ENCODE measurements around the gene FEM1B. TPM values are rescaled to one million over a fixed set of nuclear protein-coding genes. Genes with fewer than 3 reads are reported as not detected.

Gene FEM1B
- total RNA-seq, 1 experiment from 2014 or later = 41.0 TPM

DNA sequence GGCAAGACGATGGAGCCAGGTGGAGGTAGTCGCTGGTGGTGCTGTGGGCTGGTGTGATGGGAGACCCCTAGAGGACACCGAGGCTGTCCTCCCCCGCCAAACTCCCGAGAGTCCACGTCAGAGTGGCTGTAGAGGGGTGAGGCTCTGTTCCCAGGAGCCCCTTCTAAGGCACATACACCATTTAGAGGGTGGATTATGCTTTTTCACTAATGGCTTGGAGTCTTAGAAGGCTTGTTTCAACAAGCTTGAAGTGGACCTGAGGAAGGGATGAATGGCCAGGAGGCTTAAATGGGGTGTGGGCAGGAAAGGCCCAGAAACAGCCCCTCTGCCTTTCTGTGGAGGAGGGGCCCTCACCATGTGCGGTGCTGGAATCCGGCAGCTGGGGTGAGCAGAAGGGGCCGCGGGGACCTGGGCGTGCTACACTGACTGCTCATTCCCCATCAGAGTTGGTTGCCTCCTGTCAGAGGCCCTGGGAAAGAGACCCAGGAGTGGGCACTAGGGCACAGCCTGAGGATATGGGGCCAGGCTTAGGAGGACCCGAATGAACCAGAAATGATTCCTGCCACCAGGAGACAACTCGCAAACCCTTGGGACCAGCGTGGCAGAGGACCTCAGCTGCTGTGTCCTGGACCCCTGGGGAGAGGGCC lies 66.2 kb downstream of the FEM1B start:
- ChIA-PET POLR2A (no interaction called here), CTCF (interaction anchor here (0.6 kb wide), 1 partner anchor 37 kb away, joined by 3 read pairs; no protein-coding TSS in a partner anchor)
- H3K4me1 Mint-ChIP-seq (ENCODE audit: low read depth, unreplicated experiment) = no peaks in the 10 kb centered on the region
- H3K9me3 Mint-ChIP-seq (ENCODE audit: unreplicated experiment) = no peaks in the 10 kb centered on the region
- BruUV-seq (replicated peaks) = no TSS peak
- H3K27ac Mint-ChIP-seq (ENCODE audit: unreplicated experiment) = no peak overlapping the region
- Histone ChIP-seq H3K36me3 (ENCODE audit: control insufficient read depth, insufficient read depth, low read length) (no peaks in the 10 kb centered on the region), H3K9me3 (no peaks in the 10 kb centered on the region), H3K27me3 (replicated peaks; ENCODE audit: control insufficient read depth, insufficient read depth, low read length) (no peaks in the 10 kb centered on the region), H3K4me1 (no peaks in the 10 kb centered on the region), H3K4me3 (ENCODE audit: low read depth, low read length) (no peak overlapping the region)
- intact Hi-C loops (cut with micrococcal nuclease; ENCODE audit: unreplicated experiment) = no loop called here
- H3K27me3 Mint-ChIP-seq (ENCODE audit: insufficient read depth, unreplicated experiment) = peaks cover 2% of the 10 kb centered on the region
- no peak overlapping the region for H3K4me3 Mint-ChIP-seq (ENCODE audit: unreplicated experiment)
- TF ChIP-seq, protein P1, sequence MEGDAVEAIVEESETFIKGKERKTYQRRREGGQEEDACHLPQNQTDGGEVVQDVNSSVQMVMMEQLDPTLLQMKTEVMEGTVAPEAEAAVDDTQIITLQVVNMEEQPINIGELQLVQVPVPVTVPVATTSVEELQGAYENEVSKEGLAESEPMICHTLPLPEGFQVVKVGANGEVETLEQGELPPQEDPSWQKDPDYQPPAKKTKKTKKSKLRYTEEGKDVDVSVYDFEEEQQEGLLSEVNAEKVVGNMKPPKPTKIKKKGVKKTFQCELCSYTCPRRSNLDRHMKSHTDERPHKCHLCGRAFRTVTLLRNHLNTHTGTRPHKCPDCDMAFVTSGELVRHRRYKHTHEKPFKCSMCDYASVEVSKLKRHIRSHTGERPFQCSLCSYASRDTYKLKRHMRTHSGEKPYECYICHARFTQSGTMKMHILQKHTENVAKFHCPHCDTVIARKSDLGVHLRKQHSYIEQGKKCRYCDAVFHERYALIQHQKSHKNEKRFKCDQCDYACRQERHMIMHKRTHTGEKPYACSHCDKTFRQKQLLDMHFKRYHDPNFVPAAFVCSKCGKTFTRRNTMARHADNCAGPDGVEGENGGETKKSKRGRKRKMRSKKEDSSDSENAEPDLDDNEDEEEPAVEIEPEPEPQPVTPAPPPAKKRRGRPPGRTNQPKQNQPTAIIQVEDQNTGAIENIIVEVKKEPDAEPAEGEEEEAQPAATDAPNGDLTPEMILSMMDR (IDR thresholded peaks at IDR 0.05; ENCODE audit: insufficient read depth in 1 of 2, low read depth in 1 of 2, low read length in 1 of 2, severe bottlenecking in 1 of 2, unreplicated experiment in 1 of 2) = no peak
- H3K36me3 Mint-ChIP-seq (ENCODE audit: insufficient read depth, unreplicated experiment) = no peaks in the 10 kb centered on the region
- DNase-seq = no peak

DNA sequence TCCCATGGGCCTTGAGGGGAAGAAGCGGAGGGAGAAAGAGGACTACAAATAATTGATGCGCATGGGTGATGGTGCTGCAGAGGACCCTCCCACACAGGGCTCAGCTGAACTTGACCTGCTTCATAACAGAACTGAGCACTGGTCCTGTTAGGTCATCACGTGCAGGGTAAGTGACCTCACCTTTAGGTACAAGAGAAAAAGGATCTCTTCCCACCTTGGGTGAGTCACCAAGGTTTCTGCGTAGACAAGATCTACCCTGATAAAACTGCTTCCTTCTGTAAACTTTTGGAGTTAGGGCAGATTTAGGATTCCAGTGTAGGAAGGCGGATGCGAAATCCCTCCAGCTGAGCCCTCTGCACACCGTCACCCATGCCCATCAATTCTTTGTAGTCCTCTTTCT lies 67.1 kb downstream of the FEM1B start:
- ChIA-PET POLR2A (no interaction called here), CTCF (no interaction called here)
- Mint-ChIP-seq H3K4me3 (ENCODE audit: unreplicated experiment) (no peak overlapping the region), H3K4me1 (ENCODE audit: low read depth, unreplicated experiment) (no peaks in the 10 kb centered on the region), H3K9me3 (ENCODE audit: unreplicated experiment) (no peaks in the 10 kb centered on the region), H3K27ac (ENCODE audit: unreplicated experiment) (no peak overlapping the region), H3K27me3 (ENCODE audit: insufficient read depth, unreplicated experiment) (peaks cover 2% of the 10 kb centered on the region), H3K36me3 (ENCODE audit: insufficient read depth, unreplicated experiment) (no peaks in the 10 kb centered on the region)
- no peak overlapping the region for H3K4me3 ChIP-seq (ENCODE audit: low read depth, low read length)
- TF ChIP-seq, protein P1 (IDR thresholded peaks at IDR 0.05; ENCODE audit: insufficient read depth in 1 of 2, low read depth in 1 of 2, low read length in 1 of 2, severe bottlenecking in 1 of 2, unreplicated experiment in 1 of 2) = no peak
- DNase-seq = no peak
- no peaks in the 10 kb centered on the region for H3K9me3 ChIP-seq
- H3K4me1 ChIP-seq = no peaks in the 10 kb centered on the region
- intact Hi-C loops (cut with micrococcal nuclease; ENCODE audit: unreplicated experiment) = no loop called here
- H3K36me3 ChIP-seq (ENCODE audit: control insufficient read depth, insufficient read depth, low read length) = no peaks in the 10 kb centered on the region
- no TSS peak for BruUV-seq (replicated peaks)
- no peaks in the 10 kb centered on the region for H3K27me3 ChIP-seq (replicated peaks; ENCODE audit: control insufficient read depth, insufficient read depth, low read length)

Other genes with a start within 250 kb of the FEM1B start
- gene PIAS1, start 223.4 kb upstream of the FEM1B start, total RNA-seq (2022) = 43.1 and 48.0 TPM in 2 replicates
- 19.5 and 26.4 TPM in 2 replicates for gene CALML4, start 72.4 kb upstream of the FEM1B start, total RNA-seq (2022)
- gene CLN6, start 48.0 kb upstream of the FEM1B start, total RNA-seq (2022) = 69.5 and 76.7 TPM in 2 replicates
- 0.18 TPM in 1 of 2 replicates, not detected in the other for gene ITGA11, start 154.4 kb downstream of the FEM1B start, total RNA-seq (2022)

Data from Caco-2 (cell line).